B cell (primary cell): ENCODE results near the gene THRB. TPM values are rescaled to one million over a fixed set of nuclear protein-coding genes. Genes with fewer than 3 reads are reported as not detected.

Source experiments
- ATAC-seq: fragments of 200-7000 bp; cut with Tn5 transposase; one replicate; pipeline ENCODE4 v1.10.0; 2021; ENCODE audit warnings: low read depth, mild to moderate bottlenecking, moderate number of reproducible peaks, moderate library complexity
- CTCF ChIA-PET: fragments of 350-600 bp; sonication (Branson Sonifier 250); formaldehyde crosslinking; loops from one replicate; lab custom pipeline; 2021; ENCODE audit warnings: antibody characterized with exemption, inconsistent platforms; lab: Charles Lee
- POLR2A ChIA-PET: fragments of 350-600 bp; sonication (Branson Sonifier 250); formaldehyde crosslinking; loops from one replicate; lab custom pipeline; 2021; ENCODE audit warnings: antibody characterized with exemption; lab: Charles Lee
- DNase-seq: peaks from one replicate; pipeline ENCODE4 v3.0.0; 2013
- H2AFZ ChIP-seq: 2 replicates; pipeline ENCODE4 v1.6.1; 2012; ENCODE audit warnings: mild to moderate bottlenecking, low read depth, low read length; ENCODE audit not compliant: insufficient read depth, poor library complexity, severe bottlenecking
- H3K27ac ChIP-seq, 2 donors: 1 replicate in 1 of 2; 2 replicates in 1 of 2; pipeline ENCODE4 v1.5.1; 2012 to 2013; ENCODE audit warnings: low read length in 2 of 2, mild to moderate bottlenecking in 2 of 2, moderate library complexity in 1 of 2
- H3K27me3 ChIP-seq, 4 experiments: fragments of 200-600 bp in 1 of 4; sonication (generic) in 1 of 4; replicated peaks in 1 of 4; 1 replicate in 2 of 4; 2 replicates in 2 of 4; pipeline versions ENCODE4 v1.6.1 to v1.7.0; 2013 to 2016; ENCODE audit warnings: low read length in 3 of 4, mild to moderate bottlenecking in 2 of 4, mixed read lengths in 1 of 4, moderate library complexity in 1 of 4; ENCODE audit not compliant: insufficient read depth in 4 of 4, control insufficient read depth in 3 of 4; ENCODE audit errors: control extremely low read depth in 1 of 4
- H3K36me3 ChIP-seq, 2 experiments: replicated peaks in 1 of 2; 1 replicate in 1 of 2; 2 replicates in 1 of 2; pipeline versions ENCODE4 v1.6.1 to v1.7.1; 2013; ENCODE audit warnings: low read length in 1 of 2; ENCODE audit not compliant: insufficient read depth in 2 of 2, control insufficient read depth in 1 of 2; ENCODE audit errors: control extremely low read depth in 1 of 2, extremely low read depth in 1 of 2
- H3K4me1 ChIP-seq, 2 donors: fragments of 200-600 bp in 1 of 2; sonication (generic) in 1 of 2; 1 replicate in 1 of 2; 2 replicates in 1 of 2; pipeline versions ENCODE4 v1.5.1 to v1.6.1; 2013 to 2017; ENCODE audit warnings: low read length in 2 of 2; ENCODE audit not compliant: control insufficient read depth in 2 of 2, insufficient read depth in 2 of 2
- H3K4me2 ChIP-seq: replicated peaks from 2 replicates; pipeline ENCODE3; 2012; ENCODE audit warnings: mild to moderate bottlenecking, low read depth, low read length; ENCODE audit not compliant: poor library complexity, severe bottlenecking
- H3K4me3 ChIP-seq, 5 experiments: fragments of 200-600 bp in 1 of 5; sonication (generic) in 1 of 5; 1 replicate in 3 of 5; 2 replicates in 2 of 5; pipeline versions ENCODE4 v1.5.1 to v1.7.0; 2011 to 2016; ENCODE audit warnings: low read length in 4 of 5, mild to moderate bottlenecking in 4 of 5, low read depth in 2 of 5, control low read depth in 1 of 5, moderate library complexity in 1 of 5; ENCODE audit not compliant: insufficient read depth in 1 of 5; ENCODE audit errors: control extremely low read depth in 1 of 5, extremely low read depth in 1 of 5
- H3K79me2 ChIP-seq: fragments of 200-600 bp; sonication (generic); one replicate; pipeline ENCODE4 v1.6.0; 2016; ENCODE audit warnings: low read length; ENCODE audit not compliant: control insufficient read depth, insufficient read depth
- H3K9ac ChIP-seq: fragments of 200-600 bp; sonication (generic); 2 replicates; pipeline ENCODE4 v1.6.1; 2017; ENCODE audit warnings: mild to moderate bottlenecking, low read length, moderate library complexity
- H3K9me3 ChIP-seq, 3 donors: one replicate each; pipeline versions ENCODE4 v1.6.1 to v1.7.1; 2013; ENCODE audit warnings: low read length in 2 of 3; ENCODE audit not compliant: control insufficient read depth in 2 of 3, insufficient read depth in 1 of 3; ENCODE audit errors: control extremely low read depth in 1 of 3
- H4K20me1 ChIP-seq: 2 replicates; pipeline ENCODE4 v1.6.0; 2012; ENCODE audit warnings: mild to moderate bottlenecking, low read length; ENCODE audit not compliant: insufficient read depth, control insufficient read depth, poor library complexity, severe bottlenecking
- H3K27ac Mint-ChIP-seq: one replicate; pipeline ENCODE4 v1.8.0; 2021; ENCODE audit warnings: mixed read lengths
- H3K27me3 Mint-ChIP-seq: one replicate; pipeline ENCODE4 v1.8.0; 2021; ENCODE audit warnings: mixed read lengths
- H3K4me1 Mint-ChIP-seq: one replicate; pipeline ENCODE4 v1.8.0; 2021; ENCODE audit warnings: mixed read lengths
- H3K4me3 Mint-ChIP-seq: one replicate; pipeline ENCODE4 v1.8.0; 2021; ENCODE audit warnings: mixed read lengths
- H3K9me3 Mint-ChIP-seq: one replicate; pipeline ENCODE4 v1.8.0; 2022; ENCODE audit warnings: mixed read lengths; ENCODE audit not compliant: insufficient read depth
- CTCF ChIP-seq: fragments of 200-600 bp; IDR thresholded peaks from one replicate; pipeline ENCODE4 v1.8.0; 2022; ENCODE audit warnings: antibody characterized with exemption, mild to moderate bottlenecking
- EZH2 ChIP-seq: IDR thresholded peaks from 2 replicates; pipeline ENCODE4 v1.6.1; 2012; ENCODE audit warnings: borderline replicate concordance, low read depth, mild to moderate bottlenecking, moderate library complexity, low read length; ENCODE audit not compliant: insufficient read depth, poor library complexity, severe bottlenecking
- WGBS: methylation state at CpG from one replicate; pipeline ENCODE4 v1.1.5; 2013; ENCODE audit warnings: missing lambda C conversion rate; ENCODE audit not compliant: insufficient coverage; 5-methylcytosine and 5-hydroxymethylcytosine counted together
- intact Hi-C: fragments of 100-400 bp; cut with micrococcal nuclease; formaldehyde crosslinking; loops from one replicate; pipeline ENCODE4 v1.10.0; 2022
- polyA plus RNA-seq: library from polyadenylated mRNA; depleted of rRNA; stranded (reverse); fragments of >200 nt; gene quantifications from 2 replicates; pipeline ENCODE4 v1.2.3, GENCODE V29; 2012
- total RNA-seq, 2 donors: library from RNA; stranded (reverse); fragments of 120-200 nt in 1 of 2; gene quantifications; 1 replicate in 1 of 2; 2 replicates in 1 of 2; pipeline versions ENCODE4 v1.2.3 to v1.2.4, GENCODE V29; 2013 to 2022

THRB gene
- total and polyA plus RNA-seq, 2 donors (not counting 1 experiment from before 2014, with no cell fraction given) = 0.86 to 1.8 TPM

- Mint-ChIP-seq H3K27ac (no peak overlapping the region), H3K4me1 (no peaks in the 10 kb centered on the region), H3K9me3 (no peaks in the 10 kb centered on the region), H3K27me3 (peaks cover 5% of the 10 kb centered on the region), H3K4me3 (no peak overlapping the region)
- no peaks in the 10 kb centered on the region for H3K9me3 ChIP-seq
- TF ChIP-seq EZH2 (no peak), CTCF (no peak)
- H3K4me1 ChIP-seq = no peaks in the 10 kb centered on the region
- no peak overlapping the region for H2AFZ ChIP-seq
- H3K4me2 ChIP-seq = no peak overlapping the region
- H3K27ac ChIP-seq = no peak overlapping the region
- intact Hi-C loops = no loop called here
- ChIA-PET CTCF (no interaction called here), POLR2A (no interaction called here)
- H3K79me2 ChIP-seq = no peaks in the 10 kb centered on the region
- ATAC-seq (no peak), DNase-seq (no peak)
- H3K4me3 ChIP-seq = no peak overlapping the region
- H4K20me1 ChIP-seq = no peaks in the 10 kb centered on the region
- H3K36me3 ChIP-seq = no peaks in the 10 kb centered on the region
- H3K9ac ChIP-seq = no peak overlapping the region
- 100% methylated on average over 1 of the region's 6 CpGs for WGBS
- no peaks in the 10 kb centered on the region for H3K27me3 ChIP-seq
These were observed 105.3 kb downstream of the THRB start for GRCh38 chr3:24389108-24390090.

- ATAC-seq (no peak), DNase-seq (no peak)
- Histone ChIP-seq H3K27me3 (no peaks in the 10 kb centered on the region), H3K4me2 (no peak overlapping the region), H4K20me1 (no peaks in the 10 kb centered on the region), H3K4me1 (no peaks in the 10 kb centered on the region), H2AFZ (no peak overlapping the region), H3K9ac (no peak overlapping the region), H3K27ac (no peak overlapping the region), H3K36me3 (no peaks in the 10 kb centered on the region), H3K9me3 (no peaks in the 10 kb centered on the region), H3K79me2 (no peaks in the 10 kb centered on the region), H3K4me3 (no peak overlapping the region)
- Mint-ChIP-seq H3K27ac (no peak overlapping the region), H3K4me3 (no peak overlapping the region), H3K4me1 (no peaks in the 10 kb centered on the region), H3K9me3 (no peaks in the 10 kb centered on the region), H3K27me3 (peaks cover 5% of the 10 kb centered on the region)
- ChIA-PET CTCF (no interaction called here), POLR2A (no interaction called here)
- intact Hi-C loops = no loop called here
- TF ChIP-seq CTCF (no peak), EZH2 (no peak)
These were observed 106.0 kb downstream of the THRB start for GRCh38 chr3:24388611-24389010.
